ENCODE measurements around the gene MTCP1. TPM values are rescaled to one million over a fixed set of nuclear protein-coding genes. Genes with fewer than 3 reads are reported as not detected.

MTCP1 gene
- total and polyA plus RNA-seq, 10 of the 15 experiments (the other 5 are each of a cell fraction or from before 2014, with no cell fraction given) = 16.6 to 74.0 (median 30.9) TPM

- no peak for TF ChIP-seq ZBTB11 (CRISPR knock-in tag; IDR thresholded peaks at IDR 0.05)
- TF ChIP-seq ESRRA (IDR thresholded peaks at IDR 0.05; ENCODE audit: low read length) = no peak
- TF ChIP-seq IRF4 (IDR thresholded peaks at IDR 0.05; ENCODE audit: low read depth, low read length) = no peak
- TF ChIP-seq STAT1 (conservative IDR thresholded peaks at IDR 0.05) = no peak
- TF ChIP-seq NFXL1 (IDR thresholded peaks at IDR 0.05; ENCODE audit: borderline replicate concordance) = no peak
These were observed 9.2 kb downstream of the MTCP1 start (continued) for GRCh38 chrX:155061760-155062159.

GRCh38 chrX:155056877-155057792, 13.8 kb downstream of the MTCP1 start:
- Histone ChIP-seq H3K27me3 (replicated peaks in 1 of 2; ENCODE audit: control insufficient read depth in 2 of 2, insufficient read depth in 2 of 2, low read length in 1 of 2) (no peaks in the 10 kb centered on the region), H3K4me1 (ENCODE audit: control insufficient read depth, insufficient read depth, low read length) (no peaks in the 10 kb centered on the region; the same call in 1 of the 2 replicates), H2AFZ (ENCODE audit: control insufficient read depth, low read depth, low read length) (peak overlapping the region; percentile 76), H3K4me2 (ENCODE audit: control insufficient read depth, insufficient read depth) (peak overlapping the region; percentile 78), H3K4me3 (peak overlapping the region; percentile 24; the same call in 1 of the 2 replicates), H3K9ac (ENCODE audit: control insufficient read depth, insufficient read depth, low read length) (no peak overlapping the region), H4K20me1 (ENCODE audit: control insufficient read depth, insufficient read depth) (no peaks in the 10 kb centered on the region), H3K79me2 (ENCODE audit: control insufficient read depth, insufficient read depth, low read length) (no peaks in the 10 kb centered on the region), H3K36me3 (ENCODE audit: control insufficient read depth in 2 of 2, insufficient read depth in 2 of 2, low read length in 1 of 2) (no peaks in the 10 kb centered on the region; a peak in 2 of 4 replicates), H3K9me3 (replicated peaks; ENCODE audit: control insufficient read depth, insufficient read depth, low read length) (no peaks in the 10 kb centered on the region), H3K27ac (ENCODE audit: control insufficient read depth, insufficient read depth) (no peak overlapping the region; the same call in 1 of the 2 replicates)
- ATAC-seq = peak; percentile 95
- ChIA-PET SMC1A (ENCODE audit: uncharacterized antibody, unreplicated experiment) (interaction anchor here (0.6 to 5.2 kb wide), 12 partner anchors 10 to 139 kb away, joined by 3 to 145 read pairs (median 4); partner anchors contain the start of genes F8 and FUNDC2), CTCF (interaction anchor here (0.8 to 6.4 kb wide), 18 partner anchors 8 to 230 kb away, joined by 3 to 181 read pairs (median 4); partner anchors contain the start of gene FUNDC2), RAD21 (ENCODE audit: unreplicated experiment) (interaction anchor here (1.0 to 3.4 kb wide), 8 partner anchors 11 to 139 kb away, joined by 4 to 29 read pairs (median 10); no protein-coding TSS in a partner anchor), POLR2A (interaction anchor here (0.6 kb wide), 1 partner anchor 508 kb away, joined by 4 read pairs; no protein-coding TSS in a partner anchor)
- in situ Hi-C loops (cut with MboI) (loop anchor here (5.0 kb wide), 1 partner anchor 75 kb away; no protein-coding TSS in a partner anchor), intact Hi-C loops (cut with micrococcal nuclease; ENCODE audit: unreplicated experiment) (loop anchor here (1.0 to 5.0 kb wide), 4 partner anchors 30 to 140 kb away; partner anchors contain the start of gene FUNDC2)
- 21% methylated on average over 22 of the region's 25 CpGs for WGBS (ENCODE audit: insufficient coverage, insufficient replicate concordance, low lambda C conversion rate, missing lambda C conversion rate)
- no TSS peak for BruUV-seq (replicated peaks)
- FAIRE-seq = no peak
- DNase-seq (ENCODE audit: low read depth, low spot score) = peak; percentile 24
- peak; percentile 57 for TF ChIP-seq IKZF1 (conservative IDR thresholded peaks at IDR 0.05)
- TF ChIP-seq RUNX3 (IDR thresholded peaks at IDR 0.05; ENCODE audit: low read length) = peak; percentile 39; the same call in 1 of the 2 replicates
- TF ChIP-seq IKZF2 (IDR thresholded peaks at IDR 0.05) = peak; percentile 26 to 27; a peak in 2 of 4 replicates
- TF ChIP-seq EGR1 (IDR thresholded peaks at IDR 0.05; ENCODE audit: borderline replicate concordance in 1 of 2, low read depth in 2 of 2, low read length in 2 of 2) = 0 out of 3 replicates have a peak, but pooled peaks of 1 of the 2 experiments have one; percentile 15
- peak; percentile 63; the same call in 1 of the 2 replicates for TF ChIP-seq SMC3 (IDR thresholded peaks at IDR 0.05; ENCODE audit: borderline replicate concordance, low read length)
- TF ChIP-seq USF2 (IDR thresholded peaks at IDR 0.05; ENCODE audit: borderline replicate concordance, low read depth, low read length) = no peak
- TF ChIP-seq RFX5 (IDR thresholded peaks at IDR 0.05; ENCODE audit: low read depth, low read length) = 0 out of 2 replicates have a peak, but pooled peaks have one; percentile 35
- peak; percentile 69 to 77 (median 73) for TF ChIP-seq CTCF (IDR thresholded peaks at IDR 0.05 in 2 of 3, conservative IDR thresholded peaks at IDR 0.05 in 1 of 3; ENCODE audit: control insufficient read depth in 2 of 3, extremely low read depth in 1 of 3, insufficient read depth in 1 of 3, low read depth in 3 of 3, low read length in 3 of 3)

Measured in GM12878 (cell line).